ENCODE measurements around the gene ERCC3. TPM values are rescaled to one million over a fixed set of nuclear protein-coding genes. Genes with fewer than 3 reads are reported as not detected.
A peak's percentile ranks its signal among the peaks of the same experiment; 100 is the strongest.

ERCC3 gene
- total RNA-seq (2021; ENCODE audit: unreplicated experiment), result 52.7 TPM
- 35.5 and 43.3 TPM in 2 replicates for polyA plus RNA-seq (2012)
- Bru-seq, nascent RNA, result percentile 76 among the genes with signal in this experiment
- BruChase-seq, experiment 1, labeled RNA remaining after a 6-hour chase, result percentile 84 among the genes with signal in this experiment
- BruChase-seq, experiment 2, labeled RNA remaining after a 2-hour chase, result percentile 81 among the genes with signal in this experiment
- long read RNA-seq, transcript ERCC3-201 (15 exons, 2,750 nt), result major isoform, 82 of 113 reads
- long read RNA-seq, partial matches to known transcripts, result 8 of 113 reads
- long read RNA-seq, other reads (novel, unspliced or antisense), result 21 of 113 reads

DNA sequence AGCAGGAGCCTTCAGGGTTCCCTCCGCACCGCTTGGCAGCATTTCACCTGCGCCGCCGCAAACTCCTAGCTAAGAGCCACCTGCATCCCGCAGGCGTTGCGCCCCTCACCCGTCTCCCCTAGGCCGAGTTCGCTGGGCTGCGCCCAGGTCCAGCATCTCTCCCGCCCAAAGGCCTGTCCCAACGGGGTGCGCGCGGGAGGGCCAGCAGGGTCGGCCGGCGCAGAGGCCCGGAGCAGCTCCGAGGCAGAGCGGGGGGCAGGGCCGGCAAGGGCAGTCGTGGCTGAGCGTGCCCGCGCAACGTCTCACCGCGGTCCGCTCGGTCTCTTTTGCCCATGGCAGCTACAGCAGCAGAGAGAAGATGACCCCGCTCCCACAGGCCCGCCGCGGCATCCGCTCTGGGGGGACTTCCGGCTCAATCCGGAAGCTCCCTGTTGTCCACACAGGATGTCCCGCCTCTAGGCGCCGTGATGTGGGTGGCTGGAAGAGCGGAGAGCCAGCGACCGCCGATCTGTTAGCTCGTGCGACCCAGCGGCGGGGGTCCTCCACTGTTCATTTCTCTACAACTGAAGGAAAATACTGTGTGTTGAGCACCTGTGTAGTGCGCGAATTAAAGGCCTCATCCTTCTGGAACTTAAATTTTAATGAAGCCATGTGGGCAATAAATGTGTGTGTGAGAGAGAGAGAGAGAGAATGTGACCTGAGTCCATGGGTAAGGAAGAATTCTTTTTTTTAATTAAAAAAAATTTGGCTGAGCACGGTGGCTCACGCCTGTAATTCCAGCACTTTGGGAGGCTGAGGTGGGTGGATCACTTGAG lies at the start of gene ERCC3:
Gene ERCC3 (minus strand): TSS at position 397 of the 815 bp plus-strand sequence. CDS start 63 bp downstream, at position 334.
- Histone ChIP-seq H3K36me3 (ENCODE audit: control insufficient read depth in 1 of 2, insufficient read depth in 2 of 2, low read length in 2 of 2) (peaks cover 25 to 28% of the 10 kb centered on the region in 2 experiments; a peak in 3 of 4 replicates), H3K79me2 (ENCODE audit: insufficient read depth, low read length) (peaks cover 36% of the 10 kb centered on the region), H3K27ac (ENCODE audit: low read depth, low read length) (peak within 1 kb of the TSS; percentile 82), H3K9ac (ENCODE audit: low read length) (peak within 1 kb of the TSS; percentile 87), H3K4me2 (ENCODE audit: low read length) (peak within 1 kb of the TSS; percentile 83), H3K4me3 (replicated peaks in 1 of 2; ENCODE audit: low read depth in 1 of 2, low read length in 2 of 2) (peak within 1 kb of the TSS; percentile 87 to 93), H3K27me3 (ENCODE audit: insufficient read depth, low read length) (no peaks in the 10 kb centered on the region), H3K9me2 (ENCODE audit: insufficient read depth) (no peaks in the 10 kb centered on the region), H2AFZ (ENCODE audit: low read depth, low read length, poor library complexity, severe bottlenecking) (no peak within 1 kb of the TSS), H4K20me1 (ENCODE audit: insufficient read depth) (no peaks in the 10 kb centered on the region), H3K4me1 (ENCODE audit: control insufficient read depth in 1 of 2, insufficient read depth in 2 of 2, low read length in 2 of 2) (peaks cover 10 to 14% of the 10 kb centered on the region in 2 experiments), H3K9me3 (ENCODE audit: control insufficient read depth in 1 of 2, insufficient read depth in 1 of 2, low read depth in 1 of 2, low read length in 2 of 2) (no peaks in the 10 kb centered on the region)
- POLR2A ChIA-PET, result interaction anchor here (0.7 to 1.0 kb wide), 5 partner anchors 8 to 187 kb away, joined by 3 to 4 read pairs (median 4); partner anchors contain the start of gene BIN1
- peak; percentile 94 for ATAC-seq
- peak; percentile 49 for DNase-seq (ENCODE audit: low read depth, low spot score)
- RAD21 ChIA-PET (ENCODE audit: low non-redundant PET in 1 of 2, low total read pairs in 2 of 2, uncharacterized antibody in 2 of 2, unreplicated experiment in 2 of 2), result interaction anchor here (1.1 to 1.4 kb wide), 2 partner anchors 97 to 297 kb away, joined by 4 to 6 read pairs; no protein-coding TSS in a partner anchor
- intact Hi-C loops (cut with micrococcal nuclease), result loop anchor here (2.0 kb wide), 1 partner anchor 97 kb away; no protein-coding TSS in a partner anchor
- CTCF ChIA-PET, result interaction anchor here (1.0 to 2.0 kb wide), 3 partner anchors 97 to 186 kb away, joined by 4 to 12 read pairs (median 9); no protein-coding TSS in a partner anchor
- TF ChIP-seq EZH2phosphoT487 (IDR thresholded peaks at IDR 0.05; ENCODE audit: borderline replicate concordance) (no peak), SIN3A (IDR thresholded peaks at IDR 0.05; ENCODE audit: low read depth) (peak; percentile 89), RAD21 (IDR thresholded peaks at IDR 0.05; ENCODE audit: low read depth) (peak; percentile 11; the same call in 1 of the 2 replicates), ZNF274 (IDR thresholded peaks at IDR 0.05; ENCODE audit: low read depth, low read length) (no peak), ELF1 (IDR thresholded peaks at IDR 0.05; ENCODE audit: borderline replicate concordance, low read depth) (peak; percentile 72), YY1 (IDR thresholded peaks at IDR 0.05; ENCODE audit: extremely low read depth, insufficient replicate concordance, low read depth, low read length) (peak; percentile 37), EGR1 (IDR thresholded peaks at IDR 0.05; ENCODE audit: low read depth) (peak; percentile 52; the same call in 1 of the 2 replicates), CEBPB (IDR thresholded peaks at IDR 0.05; ENCODE audit: low read depth) (no peak), CBX3 (IDR thresholded peaks at IDR 0.05; ENCODE audit: low read depth) (no peak), POLR2AphosphoS5 (IDR thresholded peaks at IDR 0.05; ENCODE audit: low read depth, low read length) (peak; percentile 98), SP1 (IDR thresholded peaks at IDR 0.05; ENCODE audit: low read depth) (0 out of 2 replicates have a peak, but pooled peaks have one; percentile 2), POLR2A (IDR thresholded peaks at IDR 0.05; ENCODE audit: borderline replicate concordance, extremely low read depth, insufficient read depth, insufficient read length) (peak; percentile 94), JUND (IDR thresholded peaks at IDR 0.05) (0 out of 2 replicates have a peak, but pooled peaks have one; percentile 17), ZFX (IDR thresholded peaks at IDR 0.05) (peak; percentile 96)
- TF ChIP-seq, protein P1, sequence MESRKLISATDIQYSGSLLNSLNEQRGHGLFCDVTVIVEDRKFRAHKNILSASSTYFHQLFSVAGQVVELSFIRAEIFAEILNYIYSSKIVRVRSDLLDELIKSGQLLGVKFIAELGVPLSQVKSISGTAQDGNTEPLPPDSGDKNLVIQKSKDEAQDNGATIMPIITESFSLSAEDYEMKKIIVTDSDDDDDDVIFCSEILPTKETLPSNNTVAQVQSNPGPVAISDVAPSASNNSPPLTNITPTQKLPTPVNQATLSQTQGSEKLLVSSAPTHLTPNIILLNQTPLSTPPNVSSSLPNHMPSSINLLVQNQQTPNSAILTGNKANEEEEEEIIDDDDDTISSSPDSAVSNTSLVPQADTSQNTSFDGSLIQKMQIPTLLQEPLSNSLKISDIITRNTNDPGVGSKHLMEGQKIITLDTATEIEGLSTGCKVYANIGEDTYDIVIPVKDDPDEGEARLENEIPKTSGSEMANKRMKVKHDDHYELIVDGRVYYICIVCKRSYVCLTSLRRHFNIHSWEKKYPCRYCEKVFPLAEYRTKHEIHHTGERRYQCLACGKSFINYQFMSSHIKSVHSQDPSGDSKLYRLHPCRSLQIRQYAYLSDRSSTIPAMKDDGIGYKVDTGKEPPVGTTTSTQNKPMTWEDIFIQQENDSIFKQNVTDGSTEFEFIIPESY (IDR thresholded peaks at IDR 0.05; ENCODE audit: extremely low read depth, insufficient replicate concordance, low read length), result no peak
- TF ChIP-seq, protein P2, sequence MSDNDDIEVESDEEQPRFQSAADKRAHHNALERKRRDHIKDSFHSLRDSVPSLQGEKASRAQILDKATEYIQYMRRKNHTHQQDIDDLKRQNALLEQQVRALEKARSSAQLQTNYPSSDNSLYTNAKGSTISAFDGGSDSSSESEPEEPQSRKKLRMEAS (IDR thresholded peaks at IDR 0.05), result peak; percentile 77; the same call in 1 of the 2 replicates
- BruUV-seq (replicated peaks), result no TSS peak
